IMR-90 (cell line): ENCODE data around the gene OVCA2. TPM values are rescaled to one million over a fixed set of nuclear protein-coding genes. Genes with fewer than 3 reads are reported as not detected.
A peak's percentile ranks its signal among the peaks of the same experiment; 100 is the strongest.

Experiments used
- ATAC-seq: fragments of 200-7000 bp; cut with Tn5 transposase; 2 replicates; pipeline ENCODE4 v1.9.1; 2020; ENCODE audit warnings: low read depth, mild to moderate bottlenecking, moderate library complexity
- BruUV-seq: library from RNA; stranded (reverse); fragments of 400-500 nt; replicated peaks from 2 replicates; lab custom pipeline; 2021; lab: Mats Ljungman, UMichigan
- CTCF ChIA-PET: fragments of 300-600 bp; formaldehyde crosslinking; extraction: SDS; loops from one replicate; lab custom pipeline; 2021; ENCODE audit warnings: antibody characterized with exemption; lab: Yijun Ruan, JAX
- POLR2A ChIA-PET: fragments of 300-600 bp; sonication (Branson Sonifier 250); formaldehyde crosslinking; loops from one replicate; lab custom pipeline; 2022; ENCODE audit warnings: antibody characterized with exemption; ENCODE audit not compliant: unreplicated experiment; lab: Charles Lee
- DNase-seq: peaks from one replicate; pipeline ENCODE4 v3.0.0; 2013
- H2AFZ ChIP-seq: replicated peaks from 2 replicates; pipeline ENCODE3; 2013; ENCODE audit warnings: low read length, mild to moderate bottlenecking; ENCODE audit not compliant: poor library complexity
- H2AK5ac ChIP-seq: 2 replicates; pipeline ENCODE4 v1.6.1; 2013; ENCODE audit warnings: low read depth, low read length, inconsistent platforms
- H2AK9ac ChIP-seq: replicated peaks from 2 replicates; pipeline ENCODE3; 2013; ENCODE audit warnings: mild to moderate bottlenecking, low read depth, low read length, moderate library complexity; ENCODE audit not compliant: poor library complexity
- H2BK120ac ChIP-seq: 2 replicates; pipeline ENCODE4 v1.6.1; 2013; ENCODE audit warnings: low read depth, low read length, inconsistent platforms
- H2BK15ac ChIP-seq: 3 replicates; pipeline ENCODE4 v1.6.1; 2013; ENCODE audit warnings: low read depth, low read length, inconsistent platforms
- H2BK20ac ChIP-seq: 2 replicates; pipeline ENCODE4 v1.6.1; 2013; ENCODE audit warnings: low read depth, mild to moderate bottlenecking, inconsistent platforms, low read length, moderate library complexity
- H2BK5ac ChIP-seq: 2 replicates; pipeline ENCODE4 v1.6.1; 2013; ENCODE audit warnings: mild to moderate bottlenecking, low read depth, low read length, inconsistent platforms; ENCODE audit not compliant: poor library complexity, severe bottlenecking
- H3K14ac ChIP-seq: replicated peaks from 2 replicates; pipeline ENCODE4 v1.6.1; 2013; ENCODE audit warnings: low read depth, low read length, inconsistent platforms
- H3K18ac ChIP-seq: 2 replicates; pipeline ENCODE4 v1.6.1; 2013; ENCODE audit warnings: low read depth, low read length, control low read depth
- H3K23ac ChIP-seq: 2 replicates; pipeline ENCODE4 v1.6.1; 2013; ENCODE audit warnings: low read depth, low read length, inconsistent platforms
- H3K27ac ChIP-seq: 2 replicates; pipeline ENCODE4 v1.5.1; 2013; ENCODE audit warnings: mild to moderate bottlenecking, control low read depth, low read length; ENCODE audit not compliant: insufficient read depth
- H3K27me3 ChIP-seq: 2 replicates; pipeline ENCODE4 v1.6.1; 2013; ENCODE audit warnings: low read length; ENCODE audit not compliant: control insufficient read depth, insufficient read depth
- H3K36me3 ChIP-seq: 2 replicates; pipeline ENCODE4 v1.6.1; 2013; ENCODE audit warnings: low read length, mixed read lengths; ENCODE audit not compliant: control insufficient read depth, insufficient read depth
- H3K4ac ChIP-seq: 2 replicates; pipeline ENCODE4 v1.6.1; 2013; ENCODE audit warnings: low read depth, low read length, inconsistent platforms
- H3K4me1 ChIP-seq: 2 replicates; pipeline ENCODE4 v1.6.1; 2013; ENCODE audit warnings: low read length, mixed read lengths; ENCODE audit not compliant: control insufficient read depth, insufficient read depth
- H3K4me2 ChIP-seq: 2 replicates; pipeline ENCODE4 v1.6.1; 2013; ENCODE audit warnings: low read depth, mild to moderate bottlenecking, control low read depth, low read length, moderate library complexity
- H3K4me3 ChIP-seq: 2 replicates; pipeline ENCODE4 v1.5.1; 2013; ENCODE audit warnings: low read depth, mild to moderate bottlenecking, control low read depth, low read length, moderate library complexity; ENCODE audit not compliant: insufficient read depth
- H3K56ac ChIP-seq: 2 replicates; pipeline ENCODE4 v1.6.1; 2013; ENCODE audit warnings: low read length, inconsistent platforms; ENCODE audit not compliant: insufficient read depth; ENCODE audit errors: extremely low read depth
- H3K79me1 ChIP-seq, 2 experiments: 2 replicates each; pipeline ENCODE4 v1.6.1; 2013; ENCODE audit warnings: low read length in 2 of 2, inconsistent platforms in 1 of 2, low read depth in 1 of 2
- H3K9ac ChIP-seq: 2 replicates; pipeline ENCODE4 v1.6.1; 2013; ENCODE audit warnings: low read depth, low read length, control low read depth
- H3K9me1 ChIP-seq: 2 replicates; pipeline ENCODE4 v1.6.1; 2013; ENCODE audit warnings: low read length, inconsistent platforms; ENCODE audit not compliant: insufficient read depth
- H3K9me3 ChIP-seq: 2 replicates; pipeline ENCODE4 v1.6.1; 2013; ENCODE audit warnings: low read length; ENCODE audit not compliant: control insufficient read depth, insufficient read depth
- H4K20me1 ChIP-seq: 2 replicates; pipeline ENCODE4 v1.6.1; 2013; ENCODE audit warnings: low read length, inconsistent platforms; ENCODE audit not compliant: insufficient read depth
- H4K5ac ChIP-seq: 2 replicates; pipeline ENCODE4 v1.6.1; 2013; ENCODE audit warnings: mild to moderate bottlenecking, low read depth, low read length, control low read depth
- H4K8ac ChIP-seq, 2 experiments: 2 replicates each; pipeline ENCODE4 v1.6.1; 2013; ENCODE audit warnings: low read depth in 2 of 2, low read length in 2 of 2, control low read depth in 1 of 2, inconsistent platforms in 1 of 2
- H4K91ac ChIP-seq: 2 replicates; pipeline ENCODE4 v1.6.1; 2013; ENCODE audit warnings: low read depth, low read length, inconsistent platforms; ENCODE audit not compliant: insufficient read depth
- BHLHE40 ChIP-seq: fragments of 150-350 bp; IDR thresholded peaks from 2 replicates; pipeline ENCODE4 v1.6.1; 2016; ENCODE audit warnings: mild to moderate bottlenecking, low read depth, low read length
- CEBPB ChIP-seq: IDR thresholded peaks from 2 replicates; pipeline ENCODE4 v1.6.1; 2012; ENCODE audit warnings: low read depth, low read length, improper control_type of control experiment
- CHD1 ChIP-seq: IDR thresholded peaks from 2 replicates; pipeline ENCODE4 v1.6.1; 2012; ENCODE audit warnings: low read depth, low read length, improper control_type of control experiment
- ELK1 ChIP-seq: fragments of 150-350 bp; IDR thresholded peaks from 2 replicates; pipeline ENCODE4 v1.6.1; 2016; ENCODE audit warnings: low read depth, mild to moderate bottlenecking, low read length, moderate library complexity, borderline replicate concordance
- FOS ChIP-seq: fragments of 150-350 bp; IDR thresholded peaks from 2 replicates; pipeline ENCODE4 v1.6.1; 2016; ENCODE audit warnings: low read depth, low read length
- MAFK ChIP-seq: IDR thresholded peaks from 2 replicates; pipeline ENCODE4 v1.6.1; 2012; ENCODE audit warnings: low read depth, low read length, improper control_type of control experiment
- MAZ ChIP-seq: IDR thresholded peaks from 2 replicates; pipeline ENCODE4 v1.6.1; 2012; ENCODE audit warnings: low read depth, mild to moderate bottlenecking, low read length, improper control_type of control experiment, moderate library complexity, borderline replicate concordance
- MXI1 ChIP-seq: IDR thresholded peaks from 2 replicates; pipeline ENCODE4 v1.6.1; 2012; ENCODE audit warnings: low read depth, mild to moderate bottlenecking, low read length, moderate library complexity, borderline replicate concordance
- NFE2L2 ChIP-seq: fragments of 150-350 bp; IDR thresholded peaks from 2 replicates; pipeline ENCODE4 v1.6.1; 2016; ENCODE audit warnings: low read depth, mild to moderate bottlenecking, low read length
- POLR2A ChIP-seq: IDR thresholded peaks from 2 replicates; pipeline ENCODE4 v1.6.1; 2012; ENCODE audit warnings: mild to moderate bottlenecking, low read depth, low read length
- RAD21 ChIP-seq: IDR thresholded peaks from 2 replicates; pipeline ENCODE4 v1.6.1; 2012; ENCODE audit warnings: low read length, improper control_type of control experiment
- RCOR1 ChIP-seq: IDR thresholded peaks from 2 replicates; pipeline ENCODE4 v1.6.1; 2012; ENCODE audit warnings: mild to moderate bottlenecking, low read length, improper control_type of control experiment; ENCODE audit not compliant: insufficient replicate concordance
- RFX5 ChIP-seq: IDR thresholded peaks from 2 replicates; pipeline ENCODE4 v1.8.0; 2012; ENCODE audit warnings: low read depth, mild to moderate bottlenecking, low read length, moderate library complexity
- SMC3 ChIP-seq: fragments of 150-350 bp; IDR thresholded peaks from 2 replicates; pipeline ENCODE4 v1.6.1; 2016; ENCODE audit warnings: low read depth, mild to moderate bottlenecking, antibody characterized with exemption, low read length, moderate library complexity
- WGBS, 2 experiments: methylation state at CpG; one replicate each; pipeline versions ENCODE4 v1.1.5 to v1.1.7; 2013; ENCODE audit warnings: missing lambda C conversion rate in 2 of 2; ENCODE audit not compliant: insufficient read length in 1 of 2; ENCODE audit errors: extremely low coverage in 2 of 2; 5-methylcytosine and 5-hydroxymethylcytosine counted together
- dilution Hi-C: fragments of 300-500 bp; cut with HindIII; formaldehyde crosslinking; loops from one replicate; pipeline ENCODE4 v1.14.3; 2018; ENCODE audit warnings: low sequenced_read_pairs; ENCODE audit not compliant: unreplicated experiment
- in situ Hi-C: fragments of 300-500 bp; cut with MboI; formaldehyde crosslinking; loops from 3 replicates; pipeline ENCODE4 v1.14.3; 2019; ENCODE audit warnings: low sequenced_read_pairs, inconsistent platforms, mixed read lengths
- intact Hi-C: fragments of 100-400 bp; cut with micrococcal nuclease; formaldehyde crosslinking; loops from 2 replicates; pipeline ENCODE4 v1.10.0; 2022
- polyA plus RNA-seq, 3 experiments: library from polyadenylated mRNA; depleted of rRNA; stranded (reverse); fragments of >200 nt; gene quantifications; 2 replicates each; pipeline ENCODE4 v1.2.3, GENCODE V29; 2012; ENCODE audit warnings: low replicate concordance in 1 of 3
- total RNA-seq: library from RNA; depleted of rRNA; stranded (reverse); fragments of >200 nt; gene quantifications from 2 replicates; pipeline ENCODE4 v1.2.3, GENCODE V29; 2012
- TF ChIP-seq, protein P1 (sequence below): fragments of 150-350 bp; IDR thresholded peaks from 2 replicates; pipeline ENCODE4 v1.6.1; 2017; ENCODE audit warnings: mild to moderate bottlenecking, antibody characterized with exemption, low read length, low read depth
- TF ChIP-seq, protein P2 (sequence below): conservative IDR thresholded peaks from 2 replicates; pipeline ENCODE4 v1.5.1; 2012; ENCODE audit warnings: mild to moderate bottlenecking, low read depth, low read length, improper control_type of control experiment

Gene OVCA2
- total and polyA plus RNA-seq, 2 of the 4 experiments (the other 2 are of a cell fraction): 38.7 to 46.9 TPM

DNA sequence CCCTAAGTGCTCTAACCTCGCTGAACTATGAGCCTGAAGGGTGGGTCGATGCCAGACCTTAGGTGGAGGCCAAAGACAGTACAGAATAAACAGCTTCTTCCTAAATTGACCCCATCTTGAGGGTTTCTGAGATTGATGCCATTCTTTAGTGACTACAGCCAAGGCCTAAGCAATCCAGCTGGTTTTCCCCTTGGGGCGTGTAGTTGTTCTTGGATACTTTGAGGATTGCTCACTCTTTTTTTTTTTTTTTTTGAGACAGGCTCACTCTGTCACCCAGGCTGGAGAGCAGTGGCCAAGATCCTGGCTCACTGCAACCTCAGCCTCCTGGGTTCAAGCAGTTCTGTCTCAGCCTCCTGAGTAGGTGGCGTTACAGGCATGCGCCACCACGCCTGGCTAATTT is 2.0 kb downstream of the OVCA2 start:
- peak overlapping the region; percentile 16 for H3K4me2 ChIP-seq
- BruUV-seq: no TSS peak
- H2BK15ac ChIP-seq: peak overlapping the region; percentile 47; the same call in 1 of the 3 replicates
- peak overlapping the region; percentile 42; the same call in 1 of the 2 replicates for H4K5ac ChIP-seq
- no peaks in the 10 kb centered on the region for H3K27me3 ChIP-seq
- peak overlapping the region; percentile 31 for H2AK9ac ChIP-seq
- in situ Hi-C loops: loop anchor here (25.0 kb wide), 1 partner anchor 331 kb away; the partner anchor contains the start of genes TLCD2 and WDR81
- no peaks in the 10 kb centered on the region for H3K9me3 ChIP-seq
- peak overlapping the region; percentile 71 for H2AK5ac ChIP-seq
- H3K4me3 ChIP-seq: no peak overlapping the region
- H3K9ac ChIP-seq: no peak overlapping the region
- H4K91ac ChIP-seq: peak overlapping the region; percentile 71
- peak overlapping the region; percentile 2; the same call in 1 of the 2 replicates for H2BK20ac ChIP-seq
- peak overlapping the region; percentile 31 for H3K27ac ChIP-seq
- peak overlapping the region; percentile 38; the same call in 1 of the 2 replicates for H3K18ac ChIP-seq
- peak overlapping the region; percentile 6; the same call in 1 of the 2 replicates for H2BK120ac ChIP-seq
- H3K9me1 ChIP-seq: peaks cover 22% of the 10 kb centered on the region
- dilution Hi-C loops: no loop called here
- H3K23ac ChIP-seq: peak overlapping the region; percentile 26; the same call in 1 of the 2 replicates
- no peak overlapping the region for H2AFZ ChIP-seq
- ATAC-seq (peak; percentile 18), DNase-seq (peak; percentile 80)
- H3K36me3 ChIP-seq: peaks cover 22% of the 10 kb centered on the region
- intact Hi-C loops: loop anchor here (5.0 kb wide), 1 partner anchor 326 kb away; no protein-coding TSS in a partner anchor
- TF ChIP-seq RFX5: no peak
- no peak for TF ChIP-seq MXI1
- TF ChIP-seq MAFK: no peak
- TF ChIP-seq FOS: no peak
- TF ChIP-seq CHD1: no peak
- TF ChIP-seq, protein P1, sequence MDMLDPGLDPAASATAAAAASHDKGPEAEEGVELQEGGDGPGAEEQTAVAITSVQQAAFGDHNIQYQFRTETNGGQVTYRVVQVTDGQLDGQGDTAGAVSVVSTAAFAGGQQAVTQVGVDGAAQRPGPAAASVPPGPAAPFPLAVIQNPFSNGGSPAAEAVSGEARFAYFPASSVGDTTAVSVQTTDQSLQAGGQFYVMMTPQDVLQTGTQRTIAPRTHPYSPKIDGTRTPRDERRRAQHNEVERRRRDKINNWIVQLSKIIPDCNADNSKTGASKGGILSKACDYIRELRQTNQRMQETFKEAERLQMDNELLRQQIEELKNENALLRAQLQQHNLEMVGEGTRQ: no peak
- TF ChIP-seq POLR2A: no peak
- no peak for TF ChIP-seq MAZ
- TF ChIP-seq ELK1: no peak
- TF ChIP-seq BHLHE40: no peak
- TF ChIP-seq, protein P2, sequence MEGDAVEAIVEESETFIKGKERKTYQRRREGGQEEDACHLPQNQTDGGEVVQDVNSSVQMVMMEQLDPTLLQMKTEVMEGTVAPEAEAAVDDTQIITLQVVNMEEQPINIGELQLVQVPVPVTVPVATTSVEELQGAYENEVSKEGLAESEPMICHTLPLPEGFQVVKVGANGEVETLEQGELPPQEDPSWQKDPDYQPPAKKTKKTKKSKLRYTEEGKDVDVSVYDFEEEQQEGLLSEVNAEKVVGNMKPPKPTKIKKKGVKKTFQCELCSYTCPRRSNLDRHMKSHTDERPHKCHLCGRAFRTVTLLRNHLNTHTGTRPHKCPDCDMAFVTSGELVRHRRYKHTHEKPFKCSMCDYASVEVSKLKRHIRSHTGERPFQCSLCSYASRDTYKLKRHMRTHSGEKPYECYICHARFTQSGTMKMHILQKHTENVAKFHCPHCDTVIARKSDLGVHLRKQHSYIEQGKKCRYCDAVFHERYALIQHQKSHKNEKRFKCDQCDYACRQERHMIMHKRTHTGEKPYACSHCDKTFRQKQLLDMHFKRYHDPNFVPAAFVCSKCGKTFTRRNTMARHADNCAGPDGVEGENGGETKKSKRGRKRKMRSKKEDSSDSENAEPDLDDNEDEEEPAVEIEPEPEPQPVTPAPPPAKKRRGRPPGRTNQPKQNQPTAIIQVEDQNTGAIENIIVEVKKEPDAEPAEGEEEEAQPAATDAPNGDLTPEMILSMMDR: no peak
- TF ChIP-seq RAD21: no peak
- no peak for TF ChIP-seq CEBPB
- TF ChIP-seq SMC3: no peak
- no peak for TF ChIP-seq NFE2L2
- TF ChIP-seq RCOR1: no peak
- no peak overlapping the region for H3K14ac ChIP-seq
- peak overlapping the region in 1 of 2 experiments; percentile 64; a peak in 2 of 4 replicates for H4K8ac ChIP-seq
- peaks cover 24% of the 10 kb centered on the region for H3K4me1 ChIP-seq
- H3K79me1 ChIP-seq: peaks cover 22 to 40% of the 10 kb centered on the region in 2 experiments
- peak overlapping the region; percentile 8 for H3K4ac ChIP-seq
- POLR2A ChIA-PET: no interaction called here
- CTCF ChIA-PET: interaction anchor here (0.6 to 0.7 kb wide), 2 partner anchors 162 to 239 kb away, joined by 4 to 5 read pairs; no protein-coding TSS in a partner anchor
- H4K20me1 ChIP-seq: peaks cover 11% of the 10 kb centered on the region; the same call in 1 of the 2 replicates
- no peak overlapping the region for H3K56ac ChIP-seq
- WGBS, 2 experiments: no CpG with 5 or more reads among the region's 6 CpGs
- peak overlapping the region; percentile 86 for H2BK5ac ChIP-seq
